Vagina (tissue), 2 donors: ENCODE data around the gene MIXL1.

ENCODE experiments used
- POLR2A ChIP-seq, 2 donors: fragments of 450-650 bp; IDR thresholded peaks; one replicate each; pipeline ENCODE4 v1.6.1; 2017; ENCODE audit warnings: antibody characterized with exemption in 2 of 2, mild to moderate bottlenecking in 2 of 2, moderate library complexity in 2 of 2
- POLR2AphosphoS5 ChIP-seq, 2 donors: sonication (generic); formaldehyde crosslinking; IDR thresholded peaks; one replicate each; pipeline ENCODE4 v1.9.0; 2017; ENCODE audit warnings: antibody characterized with exemption in 2 of 2, mild to moderate bottlenecking in 2 of 2, low read depth in 1 of 2; ENCODE audit not compliant: insufficient read depth in 1 of 2

GRCh38 chr1:226255380-226255779 is 31.9 kb downstream of the MIXL1 start:
- TF ChIP-seq POLR2AphosphoS5 (IDR thresholded peaks at IDR 0.05; ENCODE audit: insufficient read depth in 1 of 2, low read depth in 1 of 2): no peak
- no peak for TF ChIP-seq POLR2A (IDR thresholded peaks at IDR 0.05)
